ENCODE data around the gene TMEM145.

The TMEM145 gene

GRCh38 chr19:42366673-42367072, 53.6 kb downstream of the TMEM145 start:
- no peak for DNase-seq

DNA sequence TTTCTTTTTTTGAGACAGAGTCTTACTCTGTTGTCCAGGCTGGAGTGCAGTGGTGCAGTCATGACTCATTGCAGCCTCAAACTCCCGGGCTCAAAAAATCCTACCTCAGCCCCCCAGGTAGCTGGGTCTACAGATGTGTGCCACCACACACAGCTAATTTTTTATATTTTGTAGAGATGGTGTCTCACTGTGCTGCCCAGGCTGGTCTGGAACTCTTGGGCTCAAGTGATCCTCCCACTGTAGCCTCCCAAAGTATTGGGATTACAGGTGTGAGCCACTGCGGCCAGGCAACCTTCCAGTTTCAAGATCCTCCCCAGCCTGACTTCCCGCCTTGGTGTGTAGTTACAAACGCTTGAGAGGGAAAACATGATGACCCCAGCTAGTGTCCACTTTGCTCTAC, 54.8 kb downstream of the TMEM145 start:
- DNase-seq: no peak

GRCh38 chr19:42368360-42368759, 55.3 kb downstream of the TMEM145 start:
- no peak for DNase-seq

DNA sequence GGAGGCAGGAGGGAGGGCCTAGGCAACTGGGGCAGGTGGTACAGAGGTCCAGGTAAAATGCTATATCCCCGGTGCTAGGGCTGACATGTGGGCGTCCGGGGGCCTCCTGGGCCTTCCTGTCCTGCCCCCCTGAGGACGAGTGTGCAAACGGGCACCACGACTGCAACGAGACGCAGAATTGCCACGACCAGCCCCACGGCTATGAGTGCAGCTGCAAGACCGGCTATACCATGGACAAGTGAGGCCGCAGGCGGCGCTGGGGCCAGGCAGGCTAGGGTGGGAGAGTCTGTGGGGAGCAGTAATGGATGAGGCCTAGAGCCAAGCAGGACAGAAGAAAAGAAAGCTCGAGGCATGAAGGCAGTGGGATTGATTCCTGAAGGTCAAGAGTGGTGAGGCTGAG, 55.7 kb downstream of the TMEM145 start:
- no peak for DNase-seq

DNA sequence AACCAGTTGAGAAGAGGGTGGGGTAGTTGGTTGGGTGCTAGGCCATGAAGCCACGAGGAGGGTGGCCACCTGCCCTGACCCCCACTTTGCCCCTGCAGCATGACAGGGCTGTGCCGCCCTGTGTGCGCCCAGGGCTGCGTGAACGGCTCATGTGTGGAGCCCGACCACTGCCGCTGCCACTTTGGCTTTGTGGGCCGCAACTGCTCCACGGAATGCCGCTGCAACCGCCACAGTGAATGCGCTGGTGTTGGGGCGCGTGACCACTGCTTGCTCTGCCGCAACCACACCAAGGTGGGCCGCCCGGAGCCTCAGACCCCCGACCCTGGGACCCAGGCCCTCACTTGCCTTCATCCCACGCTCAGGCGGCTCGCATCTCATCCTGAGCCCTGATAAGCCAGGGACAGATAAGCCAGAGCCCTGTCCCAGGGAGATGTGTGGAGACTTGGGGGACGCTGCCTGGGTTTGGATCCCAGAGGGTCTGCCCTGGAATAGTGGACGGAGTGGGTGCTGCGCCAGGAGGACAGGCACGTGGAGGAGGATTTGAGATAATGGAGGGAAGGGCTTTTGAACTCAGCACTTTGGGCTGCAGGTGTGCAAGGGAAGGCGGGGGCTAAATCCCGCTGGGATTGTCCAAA, 56.4 kb downstream of the TMEM145 start:
- DNase-seq: no peak

DNA sequence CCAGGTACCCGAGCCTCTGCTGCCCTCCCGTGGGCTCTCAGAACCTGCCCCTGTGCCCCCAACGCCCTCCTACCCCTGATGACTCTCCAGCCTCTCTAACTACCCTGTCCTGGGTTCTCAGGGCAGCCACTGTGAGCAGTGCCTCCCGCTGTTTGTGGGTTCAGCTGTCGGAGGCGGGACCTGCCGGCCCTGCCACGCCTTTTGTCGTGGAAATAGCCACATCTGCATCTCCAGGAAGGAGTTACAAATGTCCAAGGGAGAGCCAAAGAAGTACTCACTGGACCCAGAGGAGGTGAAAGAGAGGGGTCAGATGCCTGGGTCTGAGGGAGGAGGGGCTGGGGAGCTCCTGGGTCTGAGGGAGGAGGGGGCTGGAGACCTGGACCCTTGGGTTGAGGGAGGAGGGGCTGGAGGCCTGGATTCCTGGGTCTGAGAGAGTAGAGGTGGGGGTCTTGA, 57.0 kb downstream of the TMEM145 start:
- no peak for DNase-seq

DNA sequence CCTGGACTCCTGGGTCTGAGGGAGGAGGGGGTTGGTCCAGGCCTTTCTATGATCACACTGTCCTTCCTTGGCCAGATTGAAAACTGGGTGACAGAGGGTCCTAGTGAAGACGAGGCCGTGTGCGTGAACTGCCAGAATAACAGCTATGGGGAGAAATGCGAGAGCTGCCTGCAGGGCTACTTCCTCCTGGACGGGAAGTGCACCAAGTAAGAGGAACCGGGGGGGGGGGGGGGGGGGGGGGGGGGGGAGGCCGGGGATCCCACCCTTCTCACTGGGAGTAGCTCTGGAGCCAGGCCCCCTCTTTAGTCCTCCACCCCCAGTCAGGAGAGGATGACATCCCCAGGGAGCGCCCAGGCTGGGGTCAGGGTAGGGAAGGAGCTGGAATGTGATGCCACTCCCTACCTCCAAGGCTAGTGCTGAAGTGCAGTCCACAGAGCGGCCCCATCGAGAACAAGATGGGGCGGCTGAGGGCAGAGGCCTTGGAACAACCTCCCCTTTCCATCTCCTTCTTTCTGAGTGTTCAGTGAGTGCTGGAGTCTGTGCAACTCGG, 57.6 kb downstream of the TMEM145 start:
- no peak for DNase-seq

All from stimulated activated CD4-positive, alpha-beta T cell treated with anti-CD3 and anti-CD28 coated beads, Interleukin-15, amount 100 ng/mL, for 24 hours (primary cell).